Hepatocyte (in vitro differentiated cells): ENCODE data around the gene SYT7.

Experiments
- EZH2 ChIP-seq: fragments of 200-600 bp; sonication (generic); IDR thresholded peaks from 2 replicates; pipeline ENCODE4 v1.6.1; 2016; ENCODE audit warnings: antibody characterized with exemption, mild to moderate bottlenecking, borderline replicate concordance
- EZH2phosphoT487 ChIP-seq: fragments of 200-600 bp; sonication (generic); IDR thresholded peaks from one replicate; pipeline ENCODE4 v1.6.1; 2018; ENCODE audit warnings: antibody characterized with exemption, mild to moderate bottlenecking, low read depth, moderate library complexity; ENCODE audit not compliant: unreplicated experiment, severe bottlenecking
- TF ChIP-seq, protein P1 (sequence below): fragments of 200-600 bp; sonication (generic); IDR thresholded peaks from 2 replicates; pipeline ENCODE4 v1.5.1; 2016; ENCODE audit warnings: antibody characterized with exemption, mild to moderate bottlenecking; ENCODE audit not compliant: poor library complexity

DNA sequence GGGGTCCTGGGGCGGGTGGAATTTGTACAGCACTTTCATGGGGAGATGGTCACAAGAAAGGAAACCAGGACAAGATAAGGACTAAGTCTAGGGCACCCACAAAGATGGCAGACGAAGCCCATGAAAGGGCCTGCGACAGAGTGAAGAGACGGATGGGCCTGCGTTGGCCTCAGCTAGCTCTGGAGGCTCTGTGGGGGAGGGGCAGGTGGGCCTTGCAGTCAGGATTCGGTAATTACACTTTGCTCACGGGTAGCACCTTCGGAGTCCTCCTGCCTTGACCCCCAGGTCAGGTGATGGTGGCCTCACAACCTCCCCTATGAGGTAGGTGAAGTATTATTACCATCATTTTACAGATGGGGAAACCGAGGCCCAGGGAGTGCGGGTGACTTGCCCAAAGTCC is 65.2 kb downstream of the SYT7 start:
- TF ChIP-seq, protein P1, sequence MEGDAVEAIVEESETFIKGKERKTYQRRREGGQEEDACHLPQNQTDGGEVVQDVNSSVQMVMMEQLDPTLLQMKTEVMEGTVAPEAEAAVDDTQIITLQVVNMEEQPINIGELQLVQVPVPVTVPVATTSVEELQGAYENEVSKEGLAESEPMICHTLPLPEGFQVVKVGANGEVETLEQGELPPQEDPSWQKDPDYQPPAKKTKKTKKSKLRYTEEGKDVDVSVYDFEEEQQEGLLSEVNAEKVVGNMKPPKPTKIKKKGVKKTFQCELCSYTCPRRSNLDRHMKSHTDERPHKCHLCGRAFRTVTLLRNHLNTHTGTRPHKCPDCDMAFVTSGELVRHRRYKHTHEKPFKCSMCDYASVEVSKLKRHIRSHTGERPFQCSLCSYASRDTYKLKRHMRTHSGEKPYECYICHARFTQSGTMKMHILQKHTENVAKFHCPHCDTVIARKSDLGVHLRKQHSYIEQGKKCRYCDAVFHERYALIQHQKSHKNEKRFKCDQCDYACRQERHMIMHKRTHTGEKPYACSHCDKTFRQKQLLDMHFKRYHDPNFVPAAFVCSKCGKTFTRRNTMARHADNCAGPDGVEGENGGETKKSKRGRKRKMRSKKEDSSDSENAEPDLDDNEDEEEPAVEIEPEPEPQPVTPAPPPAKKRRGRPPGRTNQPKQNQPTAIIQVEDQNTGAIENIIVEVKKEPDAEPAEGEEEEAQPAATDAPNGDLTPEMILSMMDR = no peak
- TF ChIP-seq EZH2phosphoT487 = no peak
- no peak for TF ChIP-seq EZH2
